HG02763 (cell line): ENCODE results near the gene STARD5.

Experiments used
- ATAC-seq: cut with Tn5 transposase; IDR thresholded peaks from one replicate; pipeline ENCODE4 v1.9.1; 2021; ENCODE audit warnings: mild to moderate bottlenecking, moderate library complexity; ENCODE audit not compliant: unreplicated experiment

The STARD5 gene

DNA sequence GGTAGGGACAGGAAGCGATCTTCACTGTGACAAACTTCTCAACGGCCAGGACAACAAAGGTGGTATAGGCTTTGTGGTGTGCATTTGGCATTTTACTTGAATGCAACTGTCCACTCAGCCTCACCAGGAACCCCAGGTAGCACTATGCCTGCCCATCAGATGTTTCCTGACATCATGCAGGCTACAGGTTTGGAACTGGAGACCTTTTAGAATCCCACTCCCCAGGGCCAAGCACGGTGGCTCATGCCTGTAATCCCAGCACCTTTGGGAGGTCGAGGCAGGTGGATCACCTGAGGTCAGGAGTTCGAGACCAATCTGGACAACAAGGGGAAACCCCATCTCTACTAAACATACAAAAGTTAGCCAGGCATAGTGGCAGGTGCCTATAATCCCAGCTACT is 9.6 kb downstream of the STARD5 start:
- ATAC-seq, result no peak

DNA sequence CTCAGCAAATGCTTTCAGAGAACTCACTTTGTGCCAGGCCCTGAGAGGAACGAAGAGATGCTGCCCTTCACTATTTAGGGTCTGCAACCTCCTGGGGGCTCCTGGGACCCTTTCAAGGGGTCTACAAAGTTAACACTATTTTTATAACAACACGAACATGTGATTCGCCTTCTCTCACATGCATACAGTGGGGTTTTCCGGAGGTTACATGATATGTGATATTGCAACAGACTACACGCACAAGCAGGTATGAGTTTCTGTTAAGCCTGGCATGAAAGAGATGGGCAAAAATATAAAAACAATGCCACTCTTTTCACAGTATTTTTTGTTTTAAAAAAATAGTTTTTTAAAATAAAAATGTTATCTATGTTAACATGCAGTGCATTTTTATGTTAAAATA is 10.3 kb downstream of the STARD5 start:
- no peak for ATAC-seq

DNA sequence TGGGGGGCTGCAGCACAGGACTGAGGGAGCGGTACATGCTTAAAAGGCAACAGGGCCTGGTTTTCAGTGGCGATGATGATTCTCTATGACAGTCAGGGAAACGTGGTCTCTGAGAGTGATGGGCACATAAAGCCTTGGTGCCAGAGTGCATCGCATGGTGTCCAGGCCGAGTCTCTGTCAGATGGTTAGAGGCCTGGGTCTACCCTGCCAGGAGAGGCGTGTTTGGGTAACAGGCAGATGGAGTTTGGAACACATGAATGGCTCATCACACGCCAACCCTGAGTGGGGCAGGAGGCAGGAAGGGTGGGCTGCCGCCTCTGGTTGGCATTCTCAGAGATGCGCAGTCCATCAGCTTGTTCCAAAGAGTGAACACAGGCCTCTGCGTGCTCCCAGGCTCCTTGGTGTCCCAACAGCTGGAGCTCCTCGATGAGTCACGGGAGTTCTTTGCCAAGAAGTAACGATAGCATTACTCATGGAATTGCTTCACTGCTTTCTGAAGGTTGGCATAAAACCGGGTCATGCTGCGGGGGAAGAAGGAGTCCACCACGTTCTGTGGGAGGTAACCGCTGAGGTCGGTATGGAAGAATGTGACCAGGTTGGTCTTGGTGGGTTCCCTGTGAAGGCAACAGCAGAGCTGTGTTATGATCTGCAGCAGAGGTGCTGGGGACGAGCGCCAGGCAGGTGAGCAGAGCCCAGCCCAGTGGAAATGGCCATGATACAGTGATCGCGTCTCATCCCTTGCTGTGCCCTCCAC is 11.0 kb downstream of the STARD5 start:
- no peak for ATAC-seq

DNA sequence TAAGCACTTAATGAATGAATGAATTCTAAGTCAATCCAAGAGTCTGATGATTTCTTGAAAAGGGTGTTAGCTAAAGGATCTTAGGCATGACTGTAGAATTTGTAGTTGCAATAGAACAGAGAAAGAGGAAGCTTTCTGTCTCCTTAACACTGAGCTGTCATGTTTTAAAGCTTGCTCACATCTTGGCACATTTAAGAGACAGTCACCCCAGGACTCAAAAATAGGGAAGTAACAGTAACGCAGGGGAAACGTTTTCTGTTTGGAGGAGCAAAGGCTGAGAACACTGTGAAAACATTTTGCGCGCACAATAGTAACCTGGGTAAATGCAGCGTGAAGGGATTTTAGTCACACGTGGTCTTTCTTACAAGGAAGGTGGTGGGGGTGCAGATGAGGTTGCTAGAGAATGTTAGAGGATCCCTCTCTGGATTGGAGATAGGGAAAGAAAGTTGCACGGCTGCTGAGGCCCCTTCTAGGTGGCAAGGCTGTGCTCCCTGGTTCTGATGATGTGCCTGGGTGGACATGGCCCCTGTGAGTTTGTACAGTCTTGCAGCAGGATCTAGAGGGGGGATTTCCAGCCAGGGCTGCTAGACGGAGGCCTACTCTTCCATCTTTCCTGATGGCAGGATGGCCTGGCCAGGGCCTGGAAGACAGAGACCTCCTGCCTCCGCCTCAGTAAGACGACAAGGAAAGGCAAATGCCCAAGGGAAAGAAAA is 12.0 kb downstream of the STARD5 start:
- no peak for ATAC-seq

DNA sequence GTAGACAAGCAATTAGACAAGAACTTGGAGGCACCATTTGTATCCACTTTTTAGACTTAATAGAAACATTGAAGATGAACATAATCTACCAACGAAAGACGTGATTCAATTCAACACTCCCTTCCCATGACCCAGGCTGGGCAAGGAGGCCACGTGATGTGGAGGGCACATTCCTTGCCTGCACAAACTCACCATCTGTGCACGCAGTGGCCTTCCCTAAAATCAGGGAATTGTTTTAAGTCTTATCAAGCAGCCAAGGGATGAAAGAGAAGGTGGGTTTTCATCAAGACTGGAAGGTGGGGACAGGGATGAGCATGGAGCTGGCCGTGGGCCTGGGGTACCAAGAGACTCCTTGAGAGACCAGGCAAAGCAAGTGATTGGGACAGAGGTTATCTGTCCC is 13.5 kb downstream of the STARD5 start:
- no peak for ATAC-seq

DNA sequence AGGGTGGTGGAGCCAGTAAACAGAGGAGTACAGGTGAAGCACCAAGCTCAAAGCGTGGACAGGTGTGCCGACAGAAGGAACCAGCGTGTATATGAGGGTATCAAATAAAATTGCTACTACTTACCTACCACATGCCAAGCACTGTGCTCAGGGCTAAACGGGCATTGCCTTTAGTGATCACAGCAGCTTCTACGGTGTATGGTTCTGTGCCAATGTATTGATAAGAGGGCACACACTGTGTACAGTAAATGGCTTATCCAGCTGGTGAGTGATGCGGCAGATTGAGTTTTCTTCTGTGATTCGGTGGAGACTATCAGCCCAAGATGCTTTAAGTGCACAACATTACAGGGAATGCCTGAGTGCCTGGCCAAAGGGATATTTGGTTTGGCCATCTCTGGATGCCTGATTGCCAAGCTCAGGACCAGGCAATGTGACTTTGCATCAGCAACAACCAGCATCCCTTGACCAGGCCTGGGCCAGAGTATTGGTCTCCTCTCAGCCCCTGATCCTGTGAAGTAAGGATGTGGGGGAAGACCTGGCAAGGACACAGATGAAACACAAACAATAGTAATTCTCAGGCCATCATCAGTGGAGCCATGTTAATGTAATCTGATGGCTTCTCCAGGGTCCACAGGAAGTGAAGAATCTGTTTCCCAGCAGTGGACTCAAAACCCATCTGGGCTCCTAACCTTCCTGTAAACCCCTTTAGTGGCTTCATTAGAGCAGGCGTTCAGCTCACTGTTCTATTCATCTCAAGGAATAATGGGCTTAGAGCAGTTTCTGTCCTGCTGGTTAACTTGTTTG is 14.1 kb downstream of the STARD5 start:
- ATAC-seq, result no peak

DNA sequence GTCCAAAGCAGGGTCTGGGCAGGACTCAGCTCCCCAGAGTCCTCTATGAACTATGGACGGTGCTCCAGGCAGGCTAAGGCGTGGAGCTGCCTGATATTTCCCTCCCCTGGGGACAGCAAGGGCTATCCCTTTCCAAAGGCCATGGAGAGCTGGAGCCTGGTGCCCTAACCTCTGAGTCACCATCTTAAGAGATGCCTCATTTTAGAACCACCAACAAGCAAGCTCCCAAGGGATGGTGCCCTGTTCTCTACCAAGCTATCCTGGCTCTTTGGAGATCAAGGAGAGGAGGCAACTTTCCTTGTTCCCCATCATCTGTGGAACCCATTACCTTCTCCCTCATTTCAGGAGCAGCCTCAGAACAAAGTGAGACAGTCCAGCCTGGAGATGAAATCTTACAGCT is 15.7 kb downstream of the STARD5 start:
- no peak for ATAC-seq

DNA sequence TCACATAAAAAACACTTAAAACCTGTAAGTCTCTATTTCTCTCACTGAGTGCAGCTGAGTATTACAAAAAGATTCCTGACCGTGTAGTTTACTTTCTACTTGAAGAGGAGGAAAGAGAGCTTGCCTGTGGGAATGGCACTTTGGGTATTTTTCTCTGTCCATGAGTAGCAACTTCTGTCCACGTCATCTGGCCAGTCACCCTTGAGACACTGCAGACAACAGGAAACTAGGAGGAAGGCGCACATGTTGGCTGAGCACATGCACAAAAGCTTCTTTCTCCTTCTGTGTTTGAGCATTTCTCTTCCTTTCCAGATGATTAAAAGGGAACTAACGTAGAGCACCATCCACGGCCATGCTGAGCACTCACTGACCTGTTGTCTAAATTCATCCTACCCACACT is 19.7 kb downstream of the STARD5 start:
- no peak for ATAC-seq

DNA sequence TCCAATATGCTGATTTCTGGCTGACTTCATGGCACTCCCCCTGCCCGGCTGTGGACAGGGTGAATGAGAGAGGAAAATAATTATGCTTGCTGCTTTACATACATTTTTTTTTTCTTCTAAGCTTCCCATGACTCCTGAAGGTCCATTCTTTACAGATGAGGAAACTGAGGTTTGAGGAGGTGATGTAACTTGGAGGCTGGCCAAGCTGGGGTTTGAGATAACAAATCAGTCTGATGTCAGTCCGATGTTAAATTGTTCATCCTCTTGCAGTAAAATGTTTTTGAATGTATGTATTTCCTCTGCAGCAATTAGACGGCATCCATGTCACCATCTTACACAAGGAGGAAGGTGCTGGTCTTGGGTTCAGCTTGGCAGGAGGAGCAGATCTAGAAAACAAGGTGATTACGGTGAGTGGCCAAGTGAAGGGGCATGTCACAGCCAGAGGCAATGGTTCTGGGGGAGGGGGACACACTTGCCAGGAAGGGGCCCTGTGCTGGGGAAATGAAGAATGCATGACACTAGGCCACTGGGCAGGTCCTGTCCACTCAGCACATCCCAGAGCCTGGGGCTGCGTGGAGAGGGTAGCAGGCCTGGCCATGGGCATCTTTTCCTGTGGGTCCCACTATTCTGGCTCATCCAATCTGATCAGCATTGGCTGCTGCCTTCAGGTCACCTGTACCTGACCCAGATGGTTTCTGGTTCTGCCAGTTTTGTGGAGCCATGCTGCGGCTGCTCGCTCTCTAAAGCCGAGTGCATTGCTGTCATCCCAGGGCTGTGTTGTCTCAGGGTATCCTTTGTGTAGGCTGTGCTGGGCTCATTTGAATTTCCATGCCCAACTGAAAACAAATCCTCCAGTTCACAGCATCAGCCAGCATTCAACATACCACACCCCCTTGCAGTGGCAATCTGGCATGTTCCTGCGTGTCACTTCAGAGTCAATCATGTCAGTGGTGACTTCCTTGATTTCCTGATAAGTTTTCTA is 20.4 kb downstream of the STARD5 start:
- no peak for ATAC-seq

DNA sequence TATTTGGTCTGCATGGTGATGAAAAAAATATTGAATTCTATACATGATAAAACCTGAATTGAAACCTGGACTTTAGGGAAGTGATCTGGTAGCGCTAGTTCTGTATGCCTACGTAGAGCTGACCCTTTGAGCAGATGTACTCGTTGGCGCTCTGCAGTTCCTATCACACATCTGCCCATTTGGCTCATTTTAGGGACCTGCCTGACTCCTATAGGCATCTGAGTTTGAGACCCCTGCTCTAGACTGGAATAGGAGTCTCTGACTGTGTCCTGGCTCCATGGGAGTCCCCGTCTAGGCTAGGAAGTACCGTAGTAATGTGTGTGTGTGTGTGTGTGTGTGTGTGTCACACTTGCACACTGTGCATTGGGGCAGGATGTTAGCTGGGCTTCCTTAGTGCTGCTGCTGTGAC is 21.2 kb downstream of the STARD5 start:
- ATAC-seq, result no peak

DNA sequence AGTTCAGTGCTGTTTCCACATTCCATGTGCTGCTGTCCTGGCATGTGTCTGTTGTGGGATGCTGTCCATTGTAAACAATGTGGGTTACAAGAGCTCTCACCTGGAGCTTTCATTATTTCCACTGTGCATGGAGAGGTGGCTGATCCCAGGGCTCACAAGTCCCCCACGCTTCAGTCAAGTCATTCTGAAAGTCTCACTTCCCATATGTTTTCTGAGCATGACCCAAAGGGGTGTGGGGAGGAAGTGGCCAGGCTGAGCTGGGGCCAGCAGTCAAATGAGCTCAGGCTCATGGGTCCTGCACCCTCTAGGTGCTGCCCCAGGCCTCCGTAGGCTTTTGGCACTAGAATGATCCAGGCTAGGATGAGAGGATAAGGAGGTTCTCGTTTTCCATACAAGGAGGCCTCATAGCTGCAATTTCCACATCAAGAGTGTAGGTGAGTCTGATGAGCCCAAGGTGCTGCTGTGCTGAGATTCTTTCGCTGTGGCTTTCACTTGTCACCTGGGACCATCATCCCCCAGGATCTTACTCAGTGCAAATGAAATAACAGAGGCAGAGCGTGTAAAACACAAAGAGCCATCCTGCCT is 22.0 kb downstream of the STARD5 start:
- peak; percentile 67 for ATAC-seq

DNA sequence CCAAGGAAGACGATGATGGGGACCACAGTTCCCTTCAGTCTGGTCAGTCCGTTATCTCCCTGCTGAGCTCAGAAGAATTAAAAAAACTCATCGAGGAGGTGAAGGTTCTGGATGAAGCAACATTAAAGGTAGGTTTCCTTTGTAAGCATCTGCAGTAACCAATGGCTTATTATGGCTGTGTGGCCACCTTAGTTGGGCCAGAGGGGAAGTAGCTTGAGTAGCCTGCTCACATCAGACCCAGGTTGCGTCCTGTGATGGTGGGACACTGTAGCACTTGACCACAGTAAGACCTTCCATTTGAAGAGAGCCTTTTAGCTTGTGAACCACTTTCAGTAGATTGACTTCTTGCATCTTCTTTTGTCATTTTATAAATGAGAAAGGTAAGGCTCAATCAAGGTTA is 22.6 kb downstream of the STARD5 start:
- ATAC-seq, result peak; percentile 6

DNA sequence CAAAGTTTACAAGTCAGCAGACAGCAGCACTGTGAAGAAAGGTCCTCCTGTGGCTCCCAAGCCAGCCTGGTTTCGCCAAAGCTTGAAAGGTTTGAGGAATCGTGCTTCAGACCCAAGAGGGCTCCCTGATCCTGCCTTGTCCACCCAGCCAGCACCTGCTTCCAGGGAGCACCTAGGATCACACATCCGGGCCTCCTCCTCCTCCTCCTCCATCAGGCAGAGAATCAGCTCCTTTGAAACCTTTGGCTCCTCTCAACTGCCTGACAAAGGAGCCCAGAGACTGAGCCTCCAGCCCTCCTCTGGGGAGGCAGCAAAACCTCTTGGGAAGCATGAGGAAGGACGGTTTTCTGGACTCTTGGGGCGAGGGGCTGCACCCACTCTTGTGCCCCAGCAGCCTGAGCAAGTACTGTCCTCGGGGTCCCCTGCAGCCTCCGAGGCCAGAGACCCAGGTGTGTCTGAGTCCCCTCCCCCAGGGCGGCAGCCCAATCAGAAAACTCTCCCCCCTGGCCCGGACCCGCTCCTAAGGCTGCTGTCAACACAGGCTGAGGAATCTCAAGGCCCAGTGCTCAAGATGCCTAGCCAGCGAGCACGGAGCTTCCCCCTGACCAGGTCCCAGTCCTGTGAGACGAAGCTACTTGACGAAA is 24.2 kb downstream of the STARD5 start:
- no peak for ATAC-seq

DNA sequence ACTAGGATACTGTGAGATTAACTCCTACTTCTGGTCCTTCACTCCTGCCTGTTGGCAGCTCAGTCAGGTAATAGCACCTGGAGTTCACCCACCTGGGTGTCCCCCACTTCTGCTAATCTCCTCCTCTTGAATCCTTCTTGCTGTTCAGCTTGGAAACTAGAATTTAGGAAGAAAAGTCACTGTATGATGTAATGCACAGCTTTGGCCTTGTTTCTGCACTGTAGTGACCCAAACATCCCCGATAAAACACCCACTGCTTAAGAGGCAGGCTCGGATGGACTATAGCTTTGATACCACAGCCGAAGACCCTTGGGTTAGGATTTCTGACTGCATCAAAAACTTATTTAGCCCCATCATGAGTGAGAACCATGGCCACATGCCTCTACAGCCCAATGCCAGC is 24.8 kb downstream of the STARD5 start:
- no peak for ATAC-seq

DNA sequence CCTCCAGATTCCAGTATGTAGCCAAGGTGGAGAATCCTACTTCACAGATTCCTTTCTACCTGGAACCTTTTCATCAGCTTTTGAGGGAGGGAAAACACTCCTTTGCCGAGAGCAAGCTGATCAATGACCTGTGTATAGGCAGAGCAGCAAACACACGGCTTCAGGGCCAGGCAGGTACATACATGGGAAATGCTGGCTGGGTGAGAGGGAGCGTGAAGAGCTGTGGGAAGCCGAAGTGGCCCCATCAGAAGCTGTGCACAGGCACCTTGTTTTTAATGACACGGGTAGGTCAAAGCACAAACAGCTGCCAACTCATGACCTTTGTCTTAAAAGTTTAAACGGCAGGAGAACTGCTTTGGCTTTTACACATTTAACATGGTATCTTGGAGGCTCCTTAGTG is 25.3 kb downstream of the STARD5 start:
- no peak for ATAC-seq

DNA sequence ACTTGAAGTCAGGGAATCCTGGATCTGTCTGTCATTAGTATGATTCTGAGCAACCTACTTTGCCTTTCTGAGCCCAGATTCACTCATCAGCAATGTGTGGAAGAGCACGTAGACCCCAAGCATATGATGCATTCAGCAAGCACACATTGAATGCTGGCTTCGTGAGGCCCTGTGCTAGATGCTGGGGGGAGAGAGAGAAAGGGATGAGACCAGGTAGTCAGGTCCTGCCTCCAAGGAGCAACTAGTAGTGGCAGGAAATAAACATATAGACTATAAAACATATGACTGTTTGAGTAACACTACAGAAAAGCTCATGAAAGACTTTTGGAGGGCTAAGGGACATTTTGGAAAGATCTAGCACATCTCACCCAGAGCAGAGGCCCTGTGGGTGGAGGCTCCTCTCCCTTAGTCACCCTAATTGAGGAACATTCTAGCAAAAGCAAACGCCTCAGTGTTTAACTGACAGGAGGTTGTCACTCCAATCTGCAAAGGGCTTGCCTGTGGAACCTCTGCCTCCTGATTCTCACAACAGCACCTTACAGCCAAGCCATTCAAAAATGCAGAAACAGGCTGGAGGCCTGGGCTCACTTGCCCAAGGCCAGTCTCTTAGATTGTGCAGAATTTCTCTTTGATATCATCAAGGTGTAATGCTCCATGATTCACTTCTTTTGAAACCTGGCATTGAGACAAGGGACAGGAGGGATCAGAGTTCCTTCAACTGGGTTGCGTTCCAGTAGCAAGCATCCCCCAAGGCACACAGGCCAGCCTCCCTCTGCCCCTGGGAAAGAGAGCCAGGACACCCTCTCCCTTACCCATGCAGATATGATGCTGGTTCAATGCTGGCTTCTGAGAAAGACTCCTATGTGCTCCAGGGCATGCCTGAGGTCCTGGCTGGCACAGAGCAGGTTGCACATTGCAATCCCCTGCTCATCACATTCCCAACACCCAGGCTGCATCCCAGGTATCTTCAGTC is 26.1 kb downstream of the STARD5 start:
- ATAC-seq, result no peak

DNA sequence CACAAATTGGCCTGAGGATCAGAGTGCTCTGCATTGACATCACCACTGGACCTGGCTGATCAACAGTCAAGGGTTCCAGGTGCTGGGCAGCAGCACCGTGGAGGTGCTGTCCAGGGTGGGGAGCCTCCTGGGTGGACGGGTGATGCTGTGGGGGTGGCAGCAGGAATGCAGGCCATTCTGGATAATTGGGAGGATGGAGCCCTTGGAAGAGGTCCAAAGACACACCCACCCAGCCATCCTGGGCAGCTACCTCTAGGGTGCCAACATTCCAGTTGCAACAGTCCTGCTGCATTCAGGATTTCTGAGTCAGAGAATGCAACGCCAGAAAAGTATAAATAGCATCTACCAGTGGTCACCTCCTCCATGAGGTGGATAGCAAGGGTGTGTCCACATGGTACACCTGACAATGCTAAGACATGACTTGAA is 26.8 kb downstream of the STARD5 start:
- ATAC-seq, result no peak

DNA sequence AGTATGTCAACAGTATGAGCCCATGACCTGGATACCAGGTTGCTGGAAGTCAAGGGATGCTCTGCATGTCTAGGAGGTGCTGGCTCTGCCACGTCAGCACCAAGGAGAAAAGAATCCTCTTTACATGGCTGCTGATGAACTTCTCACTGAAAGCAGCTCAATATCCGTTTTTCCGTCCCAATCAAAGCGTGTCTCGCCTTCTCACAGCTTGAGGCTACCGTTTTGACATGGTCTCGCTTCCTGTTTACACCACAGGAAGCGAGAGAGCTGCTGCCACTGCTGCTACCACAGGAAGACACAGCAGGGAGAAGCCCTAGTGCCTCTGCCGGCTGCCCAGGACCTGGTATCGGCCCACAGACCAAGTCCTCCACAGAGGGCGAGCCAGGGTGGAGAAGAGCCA is 27.3 kb downstream of the STARD5 start:
- peak; percentile 44 for ATAC-seq

DNA sequence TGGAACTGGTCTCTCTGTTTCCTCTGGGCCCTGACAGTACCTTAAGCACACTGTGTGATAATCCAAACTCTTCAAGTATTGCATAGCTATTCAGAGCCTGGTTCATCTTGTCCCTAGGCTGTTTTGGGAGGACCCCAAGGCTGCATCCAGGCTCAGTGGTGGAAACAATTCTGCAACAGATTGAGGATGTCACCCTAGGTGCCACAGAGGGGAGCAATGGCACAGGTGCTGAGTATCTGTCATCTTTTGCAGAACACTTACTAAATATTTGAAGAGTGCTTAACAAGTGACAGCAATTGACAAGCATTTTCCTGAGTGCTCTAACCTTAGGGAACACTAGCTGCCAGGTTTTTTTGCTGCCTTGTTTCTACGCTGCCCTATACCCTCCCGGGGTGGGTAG is 27.8 kb downstream of the STARD5 start:
- ATAC-seq, result no peak
